SH-SY5Y (cell line): ENCODE data around the gene CLCNKB.

Source experiments
- GATA2 ChIP-seq: IDR thresholded peaks from 2 replicates; pipeline ENCODE4 v1.6.1; 2011; ENCODE audit warnings: mild to moderate bottlenecking, low read depth, low read length
- GATA3 ChIP-seq: IDR thresholded peaks from 2 replicates; pipeline ENCODE4 v1.6.1; 2011; ENCODE audit warnings: low read depth, mild to moderate bottlenecking, low read length, moderate library complexity

CLCNKB gene

DNA sequence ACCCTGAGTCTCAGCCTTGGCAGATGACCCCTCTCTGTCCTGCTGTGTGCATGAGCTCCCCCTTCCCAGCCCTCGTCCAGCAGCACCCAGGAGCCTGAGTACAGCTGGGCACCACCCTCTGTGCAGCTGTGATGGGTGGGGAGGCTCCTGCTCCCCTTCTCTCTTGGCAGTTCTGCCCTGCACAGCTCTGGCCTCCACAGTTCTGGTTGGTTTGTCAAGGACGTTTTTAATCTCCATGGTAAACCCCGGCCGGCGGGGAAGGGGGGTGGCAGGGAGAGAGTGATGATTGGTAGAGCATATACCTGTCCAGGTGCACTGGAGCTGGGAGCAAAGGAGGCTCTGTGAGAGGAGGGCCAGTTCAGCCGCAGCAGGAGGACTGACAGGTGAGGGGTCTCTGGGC, 21.9 kb upstream of the CLCNKB start, which contains the start of gene CLCNKA:
Gene CLCNKA (plus strand): TSS at position 356 of the 400 bp plus-strand sequence. CDS start 584 bp downstream, outside the sequence.
- TF ChIP-seq GATA3 (no peak), GATA2 (no peak)

- TF ChIP-seq GATA2: no peak
- TF ChIP-seq GATA3: no peak
Measured at GRCh38 chr1:16022393-16022792, 21.2 kb upstream of the CLCNKB start.

DNA sequence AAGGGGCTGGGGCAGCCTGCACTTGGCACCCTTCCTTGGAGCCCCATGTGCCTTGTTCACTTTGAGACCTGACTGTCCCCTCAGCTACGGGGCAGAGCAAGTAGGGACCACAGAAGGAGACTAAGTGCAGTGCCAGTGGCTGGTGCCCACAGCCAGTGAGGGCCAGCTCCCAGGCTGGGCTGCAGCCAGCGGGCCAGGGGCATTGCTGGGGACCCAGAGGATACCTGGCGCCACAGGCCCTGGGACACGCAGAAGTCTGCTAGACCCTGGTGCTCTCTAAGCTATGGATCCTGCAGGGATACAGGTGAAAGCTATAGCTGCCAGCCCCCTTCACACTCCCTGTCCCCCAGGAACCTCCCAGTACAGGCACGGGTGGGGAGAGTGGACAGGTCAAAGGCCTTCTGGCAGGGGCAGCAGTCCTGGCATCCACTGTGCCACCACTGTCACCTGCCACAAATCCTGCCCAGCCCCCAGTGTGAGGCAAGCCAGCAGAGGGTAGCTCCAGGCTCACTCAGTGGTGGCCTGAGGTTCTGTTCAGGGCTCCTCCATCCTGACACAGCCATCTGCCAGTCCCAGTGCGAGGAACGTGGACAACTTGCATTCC, 20.4 kb upstream of the CLCNKB start:
- TF ChIP-seq GATA3 (no peak), GATA2 (no peak)

DNA sequence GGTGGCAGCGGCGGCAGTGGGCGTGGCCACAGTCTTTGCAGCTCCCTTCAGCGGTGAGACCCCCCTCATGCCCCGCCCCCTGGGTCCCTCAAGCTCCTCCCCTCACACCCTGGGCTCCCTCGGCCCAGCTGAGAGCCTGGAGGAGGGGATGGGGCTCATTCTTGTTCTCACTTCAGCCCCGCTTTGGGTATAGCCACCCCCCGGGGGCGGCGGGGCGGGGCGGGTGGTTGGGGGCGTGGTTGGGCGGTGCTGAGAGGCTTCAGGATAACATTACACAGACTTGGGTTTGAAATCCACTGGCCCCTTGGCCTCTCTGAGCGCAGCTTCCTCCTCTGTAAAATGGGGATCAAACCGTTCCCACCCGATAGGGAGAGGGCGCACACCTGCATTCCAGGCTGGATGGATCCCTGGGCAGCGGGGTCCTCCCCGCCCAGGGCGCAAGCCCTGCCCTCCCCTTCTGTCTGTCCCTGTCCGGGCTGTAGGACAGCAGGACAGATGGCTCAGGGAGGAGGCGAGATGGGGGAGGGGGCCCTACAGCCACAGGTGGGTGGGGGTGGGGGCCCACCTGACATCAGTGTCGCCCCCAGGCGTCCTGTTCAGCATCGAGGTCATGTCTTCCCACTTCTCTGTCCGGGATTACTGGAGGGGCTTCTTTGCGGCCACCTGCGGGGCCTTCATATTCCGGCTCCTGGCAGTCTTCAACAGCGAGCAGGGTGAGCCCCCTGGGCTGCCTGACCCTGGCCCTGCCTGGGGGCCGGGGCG, 16.7 kb upstream of the CLCNKB start:
- TF ChIP-seq GATA2 (no peak), GATA3 (no peak)

- TF ChIP-seq GATA3: no peak
Measured at GRCh38 chr1:16028237-16029002, 15.2 kb upstream of the CLCNKB start.

DNA sequence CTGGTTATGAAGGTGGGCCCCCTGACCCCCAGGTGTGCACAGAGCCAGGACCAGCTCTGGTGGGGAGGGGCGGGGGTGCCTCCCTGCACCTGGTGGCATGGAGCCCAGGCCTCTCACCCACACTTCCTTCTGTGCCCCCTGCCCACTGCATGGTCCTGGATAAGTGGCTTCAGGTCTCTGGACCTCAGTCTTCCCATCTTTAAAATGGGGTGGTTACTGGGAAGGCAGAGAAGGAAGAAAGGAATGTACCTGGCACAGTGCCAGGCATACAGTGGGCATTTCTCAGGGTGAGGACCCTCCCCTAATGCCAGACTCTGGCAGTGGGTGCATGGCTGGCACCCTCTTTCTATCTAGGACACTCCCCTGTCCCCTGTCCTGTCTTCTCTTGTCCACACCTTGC, 14.3 kb upstream of the CLCNKB start:
- TF ChIP-seq GATA2 (no peak), GATA3 (no peak)

GRCh38 chr1:16031551-16031950, 12.0 kb upstream of the CLCNKB start:
- no peak for TF ChIP-seq GATA2
- no peak for TF ChIP-seq GATA3

GRCh38 chr1:16032388-16033102, 11.0 kb upstream of the CLCNKB start:
- no peak for TF ChIP-seq GATA3
- no peak for TF ChIP-seq GATA2

DNA sequence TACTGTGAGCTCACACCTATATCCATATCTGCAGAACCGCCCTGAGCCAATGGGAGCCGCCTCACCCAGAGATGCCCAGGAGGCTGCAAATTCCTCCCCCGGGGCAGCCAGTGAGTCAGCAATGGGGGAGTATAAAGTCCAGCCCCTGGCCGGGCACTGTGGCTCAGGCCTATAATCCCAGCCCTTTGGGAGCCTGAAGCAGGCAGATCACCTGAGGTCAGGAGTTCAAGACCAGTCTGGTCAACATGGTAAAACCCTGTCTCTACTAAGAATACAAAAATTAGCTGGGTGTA, 5.0 kb upstream of the CLCNKB start:
- no peak for TF ChIP-seq GATA2
- TF ChIP-seq GATA3: no peak

- TF ChIP-seq GATA2 (no peak), GATA3 (no peak)
Measured at GRCh38 chr1:16041200-16041599, 2.4 kb upstream of the CLCNKB start.

GRCh38 chr1:16042096-16042495, 1.5 kb upstream of the CLCNKB start:
- TF ChIP-seq GATA3 (no peak), GATA2 (no peak)

- TF ChIP-seq GATA2 (no peak), GATA3 (no peak)
Measured at GRCh38 chr1:16043950-16044349, 368 bp downstream of the CLCNKB start.

GRCh38 chr1:16046842-16047241, 3.3 kb downstream of the CLCNKB start:
- TF ChIP-seq GATA3 (no peak), GATA2 (no peak)

GRCh38 chr1:16047791-16048475, 4.4 kb downstream of the CLCNKB start:
- no peak for TF ChIP-seq GATA2
- no peak for TF ChIP-seq GATA3
